GM13977 (cell line): ENCODE data around the gene ETNK1.
A peak's percentile ranks its signal among the peaks of the same experiment; 100 is the strongest.
"Not testable (repeated sequence)": the region's sequence is repeated elsewhere in the genome, so short reads cannot be mapped to it uniquely, and the experiment has no call there.

Experiments used
- DNase-seq: peaks from one replicate; pipeline ENCODE4 v3.0.0; 2012; ENCODE audit warnings: low spot score
- in situ Hi-C: fragments of 300-500 bp; cut with MboI; formaldehyde crosslinking; loops from one replicate; pipeline ENCODE4 v1.12.0; 2022; ENCODE audit warnings: low sequenced_read_pairs, low pct_unique_long_range_greater_than_20kb, mixed read lengths, inconsistent platforms; ENCODE audit not compliant: unreplicated experiment
- TF ChIP-seq, protein P1 (sequence below): IDR thresholded peaks from 2 replicates; pipeline ENCODE4 v1.5.1; 2012; ENCODE audit warnings: mild to moderate bottlenecking, control low read depth; ENCODE audit not compliant: insufficient read depth; ENCODE audit errors: extremely low read depth, missing control alignments

Gene ETNK1

DNA sequence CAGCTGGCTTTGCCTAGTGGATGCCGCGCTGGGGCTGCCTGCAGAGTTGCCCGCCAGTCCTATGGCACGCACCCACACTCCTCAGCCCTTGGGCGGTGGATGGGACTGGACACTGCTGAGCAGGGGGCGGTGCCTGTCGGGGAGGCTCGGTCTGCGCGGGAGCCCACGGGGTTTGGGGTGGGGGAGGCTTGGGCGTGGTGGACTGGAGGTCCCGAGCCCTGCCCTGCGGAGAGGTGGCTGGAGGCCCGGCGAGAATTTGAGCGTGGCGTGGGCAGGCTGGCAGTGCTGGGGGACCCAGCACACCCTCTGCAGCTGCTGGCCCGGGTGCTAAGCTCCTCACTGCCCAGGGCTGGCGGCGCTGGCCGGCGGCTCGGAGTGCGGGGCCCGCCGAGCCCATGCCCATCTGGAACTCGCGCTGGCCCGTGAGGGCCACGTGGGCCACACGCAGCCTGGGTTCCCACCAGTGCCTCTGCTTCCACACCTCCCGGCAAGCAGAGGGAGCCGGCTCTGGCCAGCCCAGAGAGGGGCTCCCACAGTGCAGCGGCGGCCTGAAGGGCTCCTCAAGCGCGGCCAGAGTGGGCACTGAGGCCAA is 68.1 kb downstream of the ETNK1 start:
- no peak for DNase-seq
- TF ChIP-seq, protein P1, sequence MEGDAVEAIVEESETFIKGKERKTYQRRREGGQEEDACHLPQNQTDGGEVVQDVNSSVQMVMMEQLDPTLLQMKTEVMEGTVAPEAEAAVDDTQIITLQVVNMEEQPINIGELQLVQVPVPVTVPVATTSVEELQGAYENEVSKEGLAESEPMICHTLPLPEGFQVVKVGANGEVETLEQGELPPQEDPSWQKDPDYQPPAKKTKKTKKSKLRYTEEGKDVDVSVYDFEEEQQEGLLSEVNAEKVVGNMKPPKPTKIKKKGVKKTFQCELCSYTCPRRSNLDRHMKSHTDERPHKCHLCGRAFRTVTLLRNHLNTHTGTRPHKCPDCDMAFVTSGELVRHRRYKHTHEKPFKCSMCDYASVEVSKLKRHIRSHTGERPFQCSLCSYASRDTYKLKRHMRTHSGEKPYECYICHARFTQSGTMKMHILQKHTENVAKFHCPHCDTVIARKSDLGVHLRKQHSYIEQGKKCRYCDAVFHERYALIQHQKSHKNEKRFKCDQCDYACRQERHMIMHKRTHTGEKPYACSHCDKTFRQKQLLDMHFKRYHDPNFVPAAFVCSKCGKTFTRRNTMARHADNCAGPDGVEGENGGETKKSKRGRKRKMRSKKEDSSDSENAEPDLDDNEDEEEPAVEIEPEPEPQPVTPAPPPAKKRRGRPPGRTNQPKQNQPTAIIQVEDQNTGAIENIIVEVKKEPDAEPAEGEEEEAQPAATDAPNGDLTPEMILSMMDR: no peak
- in situ Hi-C loops: no loop called here

DNA sequence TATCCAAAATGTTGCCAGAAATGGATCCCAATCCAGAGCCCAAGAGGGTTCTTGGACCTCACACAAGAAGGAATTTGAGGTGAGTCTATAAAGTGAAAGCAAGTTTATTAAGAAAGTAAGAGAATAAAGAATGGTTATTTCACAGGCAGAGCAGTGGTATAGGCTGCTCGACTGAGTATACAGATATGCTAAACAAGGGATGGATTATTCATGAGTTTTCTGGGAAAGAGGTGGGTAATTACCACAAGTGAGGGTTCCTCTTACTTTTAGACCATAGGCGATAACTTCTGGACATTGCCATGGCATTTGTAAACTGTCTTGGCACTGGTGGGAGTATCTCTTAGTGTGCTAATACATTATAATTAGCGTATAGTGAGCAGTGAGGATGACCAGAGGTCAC is 73.6 kb downstream of the ETNK1 start:
- no peak for DNase-seq
- in situ Hi-C loops: no loop called here
- TF ChIP-seq, protein P1: no peak

DNA sequence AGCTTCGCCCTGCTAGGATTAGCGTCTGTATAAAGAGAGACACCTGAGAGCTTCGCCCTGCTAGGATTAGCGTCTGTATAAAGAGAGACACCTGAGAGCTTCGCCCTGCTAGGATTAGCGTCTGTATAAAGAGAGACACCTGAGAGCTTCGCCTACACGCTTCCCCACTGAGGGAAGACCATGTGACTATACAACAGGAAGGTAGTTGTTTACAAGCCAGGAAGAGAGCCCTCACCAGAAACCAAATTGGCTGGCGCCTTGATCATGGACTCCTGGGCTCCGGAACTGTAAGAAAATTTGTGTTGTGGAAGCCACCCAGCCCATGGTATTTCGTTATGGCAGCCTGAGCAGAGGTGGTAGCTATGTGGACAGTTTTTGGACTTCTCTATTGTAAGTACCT is 74.7 kb downstream of the ETNK1 start:
- in situ Hi-C loops: not testable (repeated sequence)

DNA sequence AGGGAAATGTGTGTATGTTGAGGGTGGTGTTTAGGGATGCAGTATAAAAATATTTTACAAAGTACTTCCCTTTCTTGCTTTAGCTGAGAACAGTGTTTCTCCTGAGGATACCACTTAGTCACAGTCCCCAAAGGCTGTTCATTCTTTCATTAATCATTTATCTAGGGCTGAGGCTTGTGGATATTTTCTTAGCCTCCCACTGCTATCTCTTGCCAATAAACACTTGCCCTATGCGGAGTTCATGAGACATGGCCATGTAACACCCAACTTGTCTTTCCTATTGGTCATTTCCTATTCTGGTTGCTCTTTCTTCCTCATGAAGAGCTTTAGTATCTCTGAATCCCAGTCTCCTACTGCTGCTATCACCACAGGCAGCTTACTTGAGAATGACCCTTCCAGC is 75.1 kb downstream of the ETNK1 start:
- no peak for DNase-seq
- TF ChIP-seq, protein P1: no peak
- in situ Hi-C loops: no loop called here

More for the DNA sequence above, 74.7 kb downstream of the ETNK1 start:
- DNase-seq: not testable (repeated sequence)

DNA sequence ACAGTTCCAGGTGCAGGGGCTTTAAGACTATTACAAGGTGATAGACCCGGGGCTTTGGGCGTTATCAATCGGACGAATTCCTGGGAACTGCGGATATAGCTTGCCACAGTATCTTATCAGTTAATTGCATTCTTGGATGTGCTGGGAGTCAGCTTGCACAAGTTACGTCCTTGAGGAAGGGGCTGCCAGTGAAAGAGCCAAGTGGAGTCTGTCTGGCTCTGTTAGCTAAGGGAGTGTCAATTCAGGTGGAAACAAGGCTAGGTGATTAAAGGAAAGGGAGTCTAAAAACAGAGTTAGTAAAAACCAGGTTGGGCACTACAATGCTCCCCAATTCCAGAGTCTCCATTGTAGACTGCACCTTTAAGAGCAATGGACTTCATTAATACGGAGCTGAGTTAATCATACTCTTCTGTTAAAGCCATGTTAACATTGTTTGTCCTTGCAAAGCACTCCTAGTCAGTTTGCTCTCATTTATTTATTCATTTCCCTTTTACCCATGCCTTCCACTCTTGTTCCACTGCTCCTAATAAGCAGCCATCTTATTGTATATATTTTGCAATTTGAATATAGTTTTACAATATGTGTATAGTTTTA is 76.3 kb downstream of the ETNK1 start:
- DNase-seq, in situ Hi-C loops: not testable (repeated sequence)

DNA sequence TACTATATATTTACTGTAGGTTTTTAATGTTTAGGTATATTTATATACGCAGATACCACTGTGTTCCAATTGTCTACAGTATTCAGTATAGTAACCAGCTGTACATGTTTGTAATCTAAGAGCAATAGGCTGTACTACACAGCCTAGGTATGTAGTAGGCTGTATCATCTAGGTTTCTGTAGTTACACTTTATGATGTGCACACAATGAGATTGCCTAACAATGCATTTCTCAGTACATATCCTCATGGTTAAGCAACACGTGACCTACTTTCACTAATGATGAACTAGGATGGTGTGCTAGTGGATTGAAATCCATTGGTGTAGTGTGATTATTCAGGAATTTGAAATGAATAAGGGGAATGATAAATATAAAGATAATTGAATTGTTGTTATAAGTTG is 77.7 kb downstream of the ETNK1 start:
- in situ Hi-C loops: no loop called here
- TF ChIP-seq, protein P1: no peak
- no peak for DNase-seq

DNA sequence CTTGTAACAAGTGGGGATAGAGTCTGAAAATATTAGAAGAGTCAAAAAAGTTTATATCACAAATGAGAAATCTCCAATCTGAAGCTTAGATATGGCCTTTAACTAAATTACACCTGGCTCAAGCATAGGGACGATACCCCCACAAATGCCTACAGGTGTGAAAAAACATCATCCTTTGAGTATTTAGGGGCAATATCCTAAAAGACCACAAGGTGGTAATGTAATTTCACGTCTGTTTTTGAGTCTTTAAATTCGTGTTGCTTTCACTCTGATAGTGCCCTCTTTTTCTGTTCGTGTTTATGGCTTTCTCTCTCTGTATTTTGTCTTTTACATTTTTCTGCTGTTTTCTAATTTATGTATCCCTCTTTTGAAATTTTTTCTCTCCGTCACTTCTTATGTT is 84.3 kb downstream of the ETNK1 start:
- in situ Hi-C loops: no loop called here
- peak; percentile 58 for DNase-seq
- TF ChIP-seq, protein P1: peak; percentile 35

DNA sequence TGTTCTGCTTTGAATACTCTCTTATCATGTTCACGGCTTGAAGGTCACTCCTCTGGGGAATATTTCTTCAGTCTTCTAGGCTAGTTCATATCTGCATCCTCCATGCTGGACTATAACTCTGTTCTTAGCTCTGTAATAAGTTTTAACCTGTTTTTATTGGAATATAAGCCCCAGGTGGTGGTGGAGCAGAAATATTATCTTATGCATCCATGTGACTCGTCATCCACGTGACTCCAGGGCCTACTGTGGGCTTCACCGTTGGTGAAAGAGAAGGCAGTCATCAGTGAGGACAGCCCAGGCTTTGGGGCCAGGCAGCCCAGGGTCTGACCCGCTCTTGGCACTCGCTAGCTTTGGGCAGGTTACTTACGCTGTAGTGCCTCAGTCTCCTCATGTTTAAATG is 87.1 kb downstream of the ETNK1 start:
- in situ Hi-C loops: no loop called here
- DNase-seq: no peak
- TF ChIP-seq, protein P1: no peak
